ENCODE measurements around the gene KCNIP4. TPM values are rescaled to one million over a fixed set of nuclear protein-coding genes. Genes with fewer than 3 reads are reported as not detected.

Gene KCNIP4
- total and polyA plus RNA-seq, 2 donors from 2014 or later = 9.8 to 43.9 TPM

DNA sequence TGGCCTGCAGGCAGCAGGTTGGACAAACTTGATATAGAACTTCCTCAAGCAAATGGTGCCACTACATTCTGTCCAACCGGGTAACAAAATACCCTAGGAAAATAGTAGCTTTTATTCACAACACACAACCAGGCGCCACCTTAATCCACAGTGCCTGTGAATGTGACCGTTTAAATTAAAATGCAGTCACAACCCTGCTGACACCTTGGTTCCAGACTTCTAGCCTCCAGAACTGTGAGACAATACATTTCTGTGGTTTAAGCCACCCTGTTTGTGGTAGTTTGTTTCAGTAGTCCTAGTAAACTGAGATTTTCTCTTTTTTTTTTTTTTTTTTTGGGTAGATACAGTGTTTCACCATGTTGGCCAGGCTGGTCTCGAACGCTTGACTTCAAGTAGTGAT lies 672.5 kb downstream of the KCNIP4 start:
- no peak for FAIRE-seq
- intact Hi-C loops (cut with DNase I) = no loop called here
- no peaks in the 10 kb centered on the region for H3K36me3 ChIP-seq (ENCODE audit: control insufficient read depth in 2 of 3, insufficient read depth in 3 of 3, low read length in 3 of 3)
- no peaks in the 10 kb centered on the region for H3K4me1 ChIP-seq (ENCODE audit: control insufficient read depth in 2 of 3, insufficient read depth in 2 of 3, low read depth in 1 of 3, low read length in 3 of 3)
- H3K27ac ChIP-seq (ENCODE audit: low read depth in 2 of 2, low read length in 2 of 2) = no peak overlapping the region
- no peaks in the 10 kb centered on the region for H3K9me3 ChIP-seq (ENCODE audit: control insufficient read depth in 2 of 3, insufficient read depth in 1 of 3, low read length in 3 of 3)
- H3K9ac ChIP-seq (ENCODE audit: low read length in 3 of 3) = no peak overlapping the region
- no peak for TF ChIP-seq CTCF (IDR thresholded peaks at IDR 0.05; ENCODE audit: borderline replicate concordance, extremely low read depth, insufficient read depth)
- H3K4me3 ChIP-seq (ENCODE audit: low read length in 3 of 3) = no peak overlapping the region
- no peak for DNase-seq
- H3K27me3 ChIP-seq (ENCODE audit: control insufficient read depth, insufficient read depth, low read length) = no peaks in the 10 kb centered on the region

DNA sequence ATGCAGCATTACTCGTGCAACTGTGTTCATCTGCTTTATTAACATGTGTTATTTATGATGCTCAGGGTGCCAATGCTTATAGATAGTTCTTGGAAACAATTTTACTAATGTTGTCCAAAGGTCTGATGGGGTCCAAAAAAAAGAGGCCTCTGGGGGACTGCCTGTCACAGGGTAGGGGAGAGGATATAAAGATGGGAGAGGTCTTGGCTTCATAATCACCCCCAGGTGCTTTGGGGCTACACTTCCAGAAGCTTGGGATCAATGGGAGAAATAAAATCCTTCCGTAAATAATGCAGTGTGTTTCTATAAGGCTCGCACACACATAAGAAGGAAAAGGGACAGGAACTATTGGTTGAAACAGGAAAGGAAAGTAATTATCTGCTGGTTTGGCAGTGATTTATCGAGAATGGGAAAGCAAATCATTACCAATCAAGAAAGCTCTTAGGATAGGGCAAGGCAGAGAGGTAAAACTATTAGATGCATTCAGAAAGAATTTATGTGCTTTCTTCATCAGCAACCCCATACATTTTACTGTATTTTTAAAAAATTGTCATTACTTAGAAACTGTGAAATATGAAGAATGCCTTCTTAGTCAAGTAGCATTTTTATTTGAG lies 677.0 kb downstream of the KCNIP4 start:
- Histone ChIP-seq H3K4me3 (ENCODE audit: low read length in 3 of 3) (no peak overlapping the region), H3K36me3 (ENCODE audit: control insufficient read depth in 2 of 3, insufficient read depth in 3 of 3, low read length in 3 of 3) (no peaks in the 10 kb centered on the region), H3K27ac (ENCODE audit: low read depth in 2 of 2, low read length in 2 of 2) (no peak overlapping the region), H3K4me1 (ENCODE audit: control insufficient read depth in 2 of 3, insufficient read depth in 2 of 3, low read depth in 1 of 3, low read length in 3 of 3) (no peaks in the 10 kb centered on the region), H3K27me3 (ENCODE audit: control insufficient read depth, insufficient read depth, low read length) (no peaks in the 10 kb centered on the region), H3K9me3 (ENCODE audit: control insufficient read depth in 2 of 3, insufficient read depth in 1 of 3, low read length in 3 of 3) (no peaks in the 10 kb centered on the region), H3K9ac (ENCODE audit: low read length in 3 of 3) (no peak overlapping the region)
- DNase-seq (no peak), FAIRE-seq (no peak)
- intact Hi-C loops (cut with DNase I) = no loop called here
- no peak for TF ChIP-seq CTCF (IDR thresholded peaks at IDR 0.05; ENCODE audit: borderline replicate concordance, extremely low read depth, insufficient read depth)

GRCh38 chr4:21248331-21248730 lies 700.2 kb downstream of the KCNIP4 start:
- no peaks in the 10 kb centered on the region for H3K9me3 ChIP-seq (ENCODE audit: control insufficient read depth in 2 of 3, insufficient read depth in 1 of 3, low read length in 3 of 3)
- DNase-seq = no peak
- no peak overlapping the region for H3K4me3 ChIP-seq (ENCODE audit: low read length in 3 of 3)
- no peak overlapping the region for H3K9ac ChIP-seq (ENCODE audit: low read length in 3 of 3)
- no peaks in the 10 kb centered on the region for H3K4me1 ChIP-seq (ENCODE audit: control insufficient read depth in 2 of 3, insufficient read depth in 2 of 3, low read depth in 1 of 3, low read length in 3 of 3)
- intact Hi-C loops (cut with DNase I) = no loop called here
- FAIRE-seq = no peak
- H3K27ac ChIP-seq (ENCODE audit: low read depth in 2 of 2, low read length in 2 of 2) = no peak overlapping the region
- H3K27me3 ChIP-seq (ENCODE audit: control insufficient read depth, insufficient read depth, low read length) = no peaks in the 10 kb centered on the region
- H3K36me3 ChIP-seq (ENCODE audit: control insufficient read depth in 2 of 3, insufficient read depth in 3 of 3, low read length in 3 of 3) = no peaks in the 10 kb centered on the region
- TF ChIP-seq CTCF (IDR thresholded peaks at IDR 0.05; ENCODE audit: borderline replicate concordance, extremely low read depth, insufficient read depth) = no peak

DNA sequence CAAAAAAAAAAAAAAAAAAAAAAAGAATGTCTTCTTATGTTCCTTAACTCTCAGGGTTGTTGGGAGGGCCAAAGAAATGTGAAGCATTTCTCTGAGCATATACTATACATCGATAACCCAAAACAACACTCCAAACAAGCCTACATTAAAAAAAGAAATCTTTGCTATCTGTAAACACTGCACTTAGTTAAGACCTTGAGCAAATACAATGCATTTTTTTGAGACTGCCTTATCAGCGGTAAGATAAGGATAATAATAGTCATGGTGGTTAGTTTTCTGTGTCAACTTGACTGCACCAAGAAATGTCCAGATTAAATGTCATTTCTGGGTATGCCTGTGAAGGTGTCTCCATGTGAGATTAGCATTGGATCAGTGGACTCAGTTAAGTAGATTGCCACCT lies 706.4 kb downstream of the KCNIP4 start:
- no peaks in the 10 kb centered on the region for H3K9me3 ChIP-seq (ENCODE audit: control insufficient read depth in 2 of 3, insufficient read depth in 1 of 3, low read length in 3 of 3)
- intact Hi-C loops (cut with DNase I) = no loop called here
- no peak for FAIRE-seq
- no peaks in the 10 kb centered on the region for H3K4me1 ChIP-seq (ENCODE audit: control insufficient read depth in 2 of 3, insufficient read depth in 2 of 3, low read depth in 1 of 3, low read length in 3 of 3)
- no peak overlapping the region for H3K9ac ChIP-seq (ENCODE audit: low read length in 3 of 3)
- H3K36me3 ChIP-seq (ENCODE audit: control insufficient read depth in 2 of 3, insufficient read depth in 3 of 3, low read length in 3 of 3) = no peaks in the 10 kb centered on the region
- H3K27ac ChIP-seq (ENCODE audit: low read depth in 2 of 2, low read length in 2 of 2) = no peak overlapping the region
- H3K4me3 ChIP-seq (ENCODE audit: low read length in 3 of 3) = no peak overlapping the region
- H3K27me3 ChIP-seq (ENCODE audit: control insufficient read depth, insufficient read depth, low read length) = no peaks in the 10 kb centered on the region
- no peak for DNase-seq
- no peak for TF ChIP-seq CTCF (IDR thresholded peaks at IDR 0.05; ENCODE audit: borderline replicate concordance, extremely low read depth, insufficient read depth)

All from kidney (tissue), 14 donors.